ENCODE data around the gene ARHGAP42.
A peak's percentile ranks its signal among the peaks of the same experiment; 100 is the strongest.
"Not testable (repeated sequence)": the region's sequence is repeated elsewhere in the genome, so short reads cannot be mapped to it uniquely, and the experiment has no call there.

Gene ARHGAP42

GRCh38 chr11:100861212-100861611, 174.1 kb downstream of the ARHGAP42 start:
- peak; percentile 84 for FAIRE-seq
- no peak for DNase-seq (ENCODE audit: insufficient read length, low spot score)

GRCh38 chr11:100863080-100863581, 176.0 kb downstream of the ARHGAP42 start:
- FAIRE-seq (peak; percentile 74), DNase-seq (ENCODE audit: insufficient read length, low spot score) (peak; percentile 21)

- FAIRE-seq (no peak), DNase-seq (ENCODE audit: insufficient read length, low spot score) (no peak)
Observed at GRCh38 chr11:100865443-100866065, 178.5 kb downstream of the ARHGAP42 start.

GRCh38 chr11:100866453-100866852, 179.4 kb downstream of the ARHGAP42 start:
- DNase-seq (ENCODE audit: insufficient read length, low spot score) = no peak
- FAIRE-seq = peak; percentile 9

GRCh38 chr11:100867606-100868005, 180.5 kb downstream of the ARHGAP42 start:
- FAIRE-seq (no peak), DNase-seq (ENCODE audit: insufficient read length, low spot score) (no peak)

- FAIRE-seq (no peak), DNase-seq (ENCODE audit: insufficient read length, low spot score) (no peak)
Observed at GRCh38 chr11:100869328-100869727, 182.2 kb downstream of the ARHGAP42 start.

- no peak for DNase-seq (ENCODE audit: insufficient read length, low spot score)
- FAIRE-seq = no peak
Observed at GRCh38 chr11:100870138-100870537, 183.1 kb downstream of the ARHGAP42 start.

GRCh38 chr11:100872951-100873740, 186.1 kb downstream of the ARHGAP42 start:
- FAIRE-seq (no peak), DNase-seq (ENCODE audit: insufficient read length, low spot score) (no peak)

- DNase-seq (ENCODE audit: insufficient read length, low spot score) (no peak), FAIRE-seq (no peak)
Observed at GRCh38 chr11:100874203-100874602, 187.1 kb downstream of the ARHGAP42 start.

GRCh38 chr11:100875521-100875869, 188.4 kb downstream of the ARHGAP42 start:
- DNase-seq (ENCODE audit: insufficient read length, low spot score) = no peak
- FAIRE-seq = no peak

GRCh38 chr11:100876815-100877520, 189.9 kb downstream of the ARHGAP42 start:
- peak; percentile 88 for FAIRE-seq
- DNase-seq (ENCODE audit: insufficient read length, low spot score) = peak; percentile 90

GRCh38 chr11:100878474-100878873, 191.4 kb downstream of the ARHGAP42 start:
- no peak for DNase-seq (ENCODE audit: insufficient read length, low spot score)
- peak; percentile 60 for FAIRE-seq

GRCh38 chr11:100882957-100883356, 195.9 kb downstream of the ARHGAP42 start:
- DNase-seq (ENCODE audit: insufficient read length, low spot score) (no peak), FAIRE-seq (no peak)

- DNase-seq (ENCODE audit: insufficient read length, low spot score) (no peak), FAIRE-seq (no peak)
Observed at GRCh38 chr11:100883830-100884229, 196.7 kb downstream of the ARHGAP42 start.

- no peak for FAIRE-seq
- DNase-seq (ENCODE audit: insufficient read length, low spot score) = no peak
Observed at GRCh38 chr11:100887659-100888058, 200.6 kb downstream of the ARHGAP42 start.

GRCh38 chr11:100888836-100889235, 201.7 kb downstream of the ARHGAP42 start:
- DNase-seq (ENCODE audit: insufficient read length, low spot score) = no peak
- FAIRE-seq = no peak

GRCh38 chr11:100889758-100890157, 202.7 kb downstream of the ARHGAP42 start:
- DNase-seq (ENCODE audit: insufficient read length, low spot score) (no peak), FAIRE-seq (no peak)

- DNase-seq (ENCODE audit: insufficient read length, low spot score) (peak; percentile 26), FAIRE-seq (peak; percentile 79)
Observed at GRCh38 chr11:100890789-100891188, 203.7 kb downstream of the ARHGAP42 start.

- DNase-seq (ENCODE audit: insufficient read length, low spot score) (no peak), FAIRE-seq (peak; percentile 46)
Observed at GRCh38 chr11:100892886-100893285, 205.8 kb downstream of the ARHGAP42 start.

- FAIRE-seq (no peak), DNase-seq (ENCODE audit: insufficient read length, low spot score) (no peak)
Observed at GRCh38 chr11:100895449-100895848, 208.4 kb downstream of the ARHGAP42 start.

GRCh38 chr11:100895976-100896375, 208.9 kb downstream of the ARHGAP42 start:
- FAIRE-seq; DNase-seq (ENCODE audit: insufficient read length, low spot score): not testable (repeated sequence)

Measured in HTR-8/SVneo (cell line).